Tibial nerve (tissue), 3 donors: Measurements from ENCODE around the gene TDP1.

Source experiments
- CTCF ChIP-seq, 5 experiments: fragments of 200-600 bp in 3 of 5; fragments of 450-650 bp in 2 of 5; sonication (generic) in 3 of 5; IDR thresholded peaks; one replicate each; pipeline ENCODE4 v1.5.1; 2016 to 2019; ENCODE audit warnings: antibody characterized with exemption in 5 of 5, mild to moderate bottlenecking in 3 of 5, moderate library complexity in 2 of 5
- POLR2A ChIP-seq, 2 donors: fragments of 450-650 bp; IDR thresholded peaks; one replicate each; pipeline ENCODE4 v1.6.1; 2017; ENCODE audit warnings: antibody characterized with exemption in 2 of 2, mild to moderate bottlenecking in 2 of 2, moderate library complexity in 2 of 2

- TF ChIP-seq POLR2A (IDR thresholded peaks at IDR 0.05) (no peak), CTCF (IDR thresholded peaks at IDR 0.05) (no peak)
Observed at GRCh38 chr14:89906000-89906399, 49.7 kb upstream of the TDP1 start.
